ENCODE data around the gene ALDH2. TPM values are rescaled to one million over a fixed set of nuclear protein-coding genes. Genes with fewer than 3 reads are reported as not detected.

ALDH2 gene
- total RNA-seq (2011; cell fraction: chromatin; rRNA removed; ENCODE audit: low replicate concordance) = 6.3 and 6.8 TPM in 2 replicates
- total RNA-seq (2011; cell fraction: nucleolus; rRNA removed) = 6.7 and 7.5 TPM in 2 replicates
- 3.4 and 6.2 TPM in 2 replicates for total RNA-seq (2011; cell fraction: nucleoplasm; rRNA removed)
- total RNA-seq (2014; rRNA removed) (15.7 and 19.1 TPM in 2 replicates), total RNA-seq (2014; rRNA removed; fragmentation: Illumina TruSeq; extraction: Trizol) (7.4 TPM in 2 replicates), total RNA-seq (2015; rRNA removed; fragmentation: Illumina TruSeq; extraction: Trizol) (11.9 and 12.2 TPM in 2 replicates), total RNA-seq (2021) (22.5 and 23.4 TPM in 2 replicates), polyA plus RNA-seq (2011; rRNA removed) (12.0 and 30.2 TPM in 2 replicates), polyA plus RNA-seq (2014; fragmentation: Illumina TruSeq; extraction: Trizol) (12.6 and 14.9 TPM in 2 replicates), polyA plus RNA-seq (2014; fragmentation: Nextera tagmentation; extraction: Ambion mirVana) (1 to 10 TPM; 1.9 to 5.4 TPM), polyA plus RNA-seq (2014; rRNA removed) (16.6 and 18.1 TPM in 2 replicates), polyA minus RNA-seq (2011; rRNA and poly(A)+ RNA removed) (8.8 and 14.7 TPM in 2 replicates), Bru-seq, nascent RNA (percentile 44 among the genes with signal in this experiment), BruChase-seq, experiment 1, labeled RNA remaining after a 2-hour chase (percentile 52 among the genes with signal in this experiment), BruChase-seq, experiment 2, labeled RNA remaining after a 6-hour chase (percentile 53 among the genes with signal in this experiment)
- 13.3 and 29.7 TPM in 2 replicates for polyA plus RNA-seq (2011; cell fraction: cytosol; rRNA removed)
- polyA plus RNA-seq (2011; cell fraction: nucleus; rRNA removed) = 20.7 and 39.0 TPM in 2 replicates
- polyA plus RNA-seq (2012) = 21.9 and 68.2 TPM in 2 replicates
- polyA minus RNA-seq (2011; cell fraction: cytosol; rRNA and poly(A)+ RNA removed) = 7.3 and 27.7 TPM in 2 replicates
- polyA minus RNA-seq (2011; cell fraction: nucleus; rRNA and poly(A)+ RNA removed) = 2.0 and 6.4 TPM in 2 replicates
- long read RNA-seq, experiment 1, full-length matches to known transcripts = 30 of 40 reads
- long read RNA-seq, experiment 1, partial matches to known transcripts = 9 of 40 reads
- long read RNA-seq, experiment 1, other reads (novel, unspliced or antisense) = 1 of 40 reads
- long read RNA-seq, experiment 2, full-length matches to known transcripts = 20 of 34 reads
- long read RNA-seq, experiment 2, partial matches to known transcripts = 8 of 34 reads
- long read RNA-seq, experiment 2, other reads (novel, unspliced or antisense) = 6 of 34 reads
- long read RNA-seq, experiment 3, full-length matches to known transcripts = 25 of 28 reads
- long read RNA-seq, experiment 3, partial matches to known transcripts = 2 of 28 reads
- long read RNA-seq, experiment 3, other reads (novel, unspliced or antisense) = 1 of 28 reads

- FAIRE-seq = no peak
- Histone ChIP-seq H3K79me2 (ENCODE audit: control insufficient read depth, insufficient read depth, low read length) (no peaks in the 10 kb centered on the region; the same call in 2 of the 3 replicates), H3K27ac (ENCODE audit: extremely low read depth, low read depth, low read length) (peak within 1 kb of the TSS; percentile 66), H3K9me3 (replicated peaks; ENCODE audit: control insufficient read depth, insufficient read depth, low read depth, low read length) (no peaks in the 10 kb centered on the region), H2AFZ (ENCODE audit: low read depth, low read length) (peak within 1 kb of the TSS; percentile 89), H3K4me1 (replicated peaks in 1 of 2; ENCODE audit: control insufficient read depth in 2 of 2, insufficient read depth in 2 of 2, low read length in 2 of 2) (peaks cover 20 to 22% of the 10 kb centered on the region in 2 experiments), H3K36me3 (ENCODE audit: control insufficient read depth, insufficient read depth, low read length) (no peaks in the 10 kb centered on the region), H3K9me1 (ENCODE audit: control insufficient read depth, insufficient read depth, low read length) (no peaks in the 10 kb centered on the region), H3K4me2 (ENCODE audit: insufficient read depth, low read length) (peak within 1 kb of the TSS; percentile 98), H4K20me1 (replicated peaks; ENCODE audit: control insufficient read depth, insufficient read depth, low read length) (no peaks in the 10 kb centered on the region), H3K9ac (ENCODE audit: insufficient read depth in 1 of 2, low read depth in 2 of 2, low read length in 2 of 2) (peak within 1 kb of the TSS; percentile 74 to 92), H3K4me3 (peak within 1 kb of the TSS; percentile 58), H3K27me3 (ENCODE audit: control insufficient read depth in 2 of 2, insufficient read depth in 2 of 2, low read length in 2 of 2) (no peaks in the 10 kb centered on the region)
- intact Hi-C loops (cut with micrococcal nuclease) (no loop called here), in situ Hi-C loops (cut with MboI) (no loop called here)
- DNase-seq (ENCODE audit: extremely low read depth in 1 of 4, low spot score in 3 of 4) = peak; percentile 82 to 99 (median 96)
- 5% methylated on average over 31 of the region's 73 CpGs for WGBS (ENCODE audit: insufficient coverage, low coverage, missing lambda C conversion rate)
- CTCF ChIA-PET (ENCODE audit: low intra/inter-chr PET ratio) = no interaction called here
- POLR2A ChIA-PET = interaction anchor here (1.4 kb wide), 1 partner anchor 46 kb away, joined by 5 read pairs; no protein-coding TSS in a partner anchor
- no TSS peak for BruUV-seq (replicated peaks)
- ATAC-seq = peak; percentile 94
- TF ChIP-seq NBN (IDR thresholded peaks at IDR 0.05; ENCODE audit: low read depth) (no peak), E2F6 (IDR thresholded peaks at IDR 0.05; ENCODE audit: borderline replicate concordance in 1 of 2, extremely low read depth in 1 of 2, insufficient read depth in 1 of 2, insufficient read length in 1 of 2, low read depth in 1 of 2, low read length in 1 of 2, poor library complexity in 1 of 2, severe bottlenecking in 1 of 2) (no peak), HNRNPLL (IDR thresholded peaks at IDR 0.05; ENCODE audit: low read depth, low read length, poor library complexity, severe bottlenecking) (no peak), ZNF282 (CRISPR knock-in tag; IDR thresholded peaks at IDR 0.05) (no peak), KLF6 (CRISPR knock-in tag; IDR thresholded peaks at IDR 0.05; ENCODE audit: borderline replicate concordance) (no peak), IFI16 (CRISPR knock-in tag; IDR thresholded peaks at IDR 0.05) (no peak), FOXJ3 (CRISPR knock-in tag; IDR thresholded peaks at IDR 0.05) (no peak), MBD2 (IDR thresholded peaks at IDR 0.05; ENCODE audit: borderline replicate concordance, low read depth) (no peak), OTX1 (CRISPR knock-in tag; IDR thresholded peaks at IDR 0.05) (no peak), ZNF584 (CRISPR knock-in tag; IDR thresholded peaks at IDR 0.05; ENCODE audit: low read depth) (no peak), YBX1 (IDR thresholded peaks at IDR 0.05) (no peak), TFAM (CRISPR knock-in tag; conservative IDR thresholded peaks at IDR 0.05) (no peak), STAG1 (CRISPR knock-in tag; IDR thresholded peaks at IDR 0.05; ENCODE audit: borderline replicate concordance) (no peak), TRIM24 (IDR thresholded peaks at IDR 0.05) (0 out of 4 replicates have a peak, but pooled peaks of 1 of the 2 experiments have one; percentile 7), ETS1 (conservative IDR thresholded peaks at IDR 0.05; ENCODE audit: control insufficient read depth, low read depth, low read length) (no peak; the same call in 1 of the 2 replicates)
These were observed at the start of gene ALDH2 for GRCh38 chr12:111766608-111767361. Gene ALDH2 (plus strand): TSS chr12:111766933. CDS start chr12:111766983, 50 bp downstream.

Data from K562 (cell line).